ENCODE measurements around the gene TADA3.

The TADA3 gene

DNA sequence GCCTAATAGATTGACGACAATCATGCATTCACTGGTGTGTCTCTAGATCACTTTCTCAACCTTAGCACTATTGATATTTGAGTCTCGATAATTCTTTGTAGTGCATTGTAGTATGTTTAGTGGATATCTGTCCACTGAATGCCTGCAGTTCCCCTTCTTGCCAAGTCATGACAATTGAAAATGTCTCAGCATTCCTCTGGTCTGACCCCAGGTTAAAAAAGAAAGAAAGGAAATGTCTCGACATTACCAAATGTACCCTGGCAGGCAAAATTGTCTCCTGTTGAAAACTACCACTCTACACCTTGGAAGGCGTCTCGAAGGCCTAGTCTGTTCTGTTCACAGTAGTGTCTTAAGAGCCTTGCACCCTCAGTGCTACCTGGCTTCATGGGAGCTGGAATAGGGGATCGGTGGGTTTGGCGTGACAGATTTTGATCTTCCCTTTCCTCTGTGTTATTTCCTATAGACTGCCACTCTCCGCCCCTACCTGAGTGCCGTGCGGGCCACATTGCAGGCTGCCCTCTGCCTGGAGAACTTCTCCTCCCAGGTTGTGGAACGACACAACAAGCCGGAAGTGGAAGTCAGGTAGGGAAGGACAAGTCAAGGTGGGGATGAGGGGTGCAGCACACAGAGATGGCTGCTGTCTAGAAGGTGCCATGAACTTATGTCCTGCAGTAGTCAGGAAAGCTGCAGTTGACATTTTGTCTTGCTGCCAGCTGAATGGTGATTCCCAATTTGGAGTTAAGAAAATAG lies 5.1 kb upstream of the TADA3 start:
- no peak for TF ChIP-seq EZH2phosphoT487 (IDR thresholded peaks at IDR 0.05; ENCODE audit: borderline replicate concordance, low read length)
- TF ChIP-seq, protein P1, sequence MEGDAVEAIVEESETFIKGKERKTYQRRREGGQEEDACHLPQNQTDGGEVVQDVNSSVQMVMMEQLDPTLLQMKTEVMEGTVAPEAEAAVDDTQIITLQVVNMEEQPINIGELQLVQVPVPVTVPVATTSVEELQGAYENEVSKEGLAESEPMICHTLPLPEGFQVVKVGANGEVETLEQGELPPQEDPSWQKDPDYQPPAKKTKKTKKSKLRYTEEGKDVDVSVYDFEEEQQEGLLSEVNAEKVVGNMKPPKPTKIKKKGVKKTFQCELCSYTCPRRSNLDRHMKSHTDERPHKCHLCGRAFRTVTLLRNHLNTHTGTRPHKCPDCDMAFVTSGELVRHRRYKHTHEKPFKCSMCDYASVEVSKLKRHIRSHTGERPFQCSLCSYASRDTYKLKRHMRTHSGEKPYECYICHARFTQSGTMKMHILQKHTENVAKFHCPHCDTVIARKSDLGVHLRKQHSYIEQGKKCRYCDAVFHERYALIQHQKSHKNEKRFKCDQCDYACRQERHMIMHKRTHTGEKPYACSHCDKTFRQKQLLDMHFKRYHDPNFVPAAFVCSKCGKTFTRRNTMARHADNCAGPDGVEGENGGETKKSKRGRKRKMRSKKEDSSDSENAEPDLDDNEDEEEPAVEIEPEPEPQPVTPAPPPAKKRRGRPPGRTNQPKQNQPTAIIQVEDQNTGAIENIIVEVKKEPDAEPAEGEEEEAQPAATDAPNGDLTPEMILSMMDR (IDR thresholded peaks at IDR 0.05; ENCODE audit: low read depth, low read length, poor library complexity, severe bottlenecking), result no peak
- peaks cover 88% of the 10 kb centered on the region for H3K36me3 ChIP-seq (ENCODE audit: control insufficient read depth, low read length)
- peaks cover 73% of the 10 kb centered on the region for H3K79me2 ChIP-seq (ENCODE audit: control insufficient read depth, low read length)

DNA sequence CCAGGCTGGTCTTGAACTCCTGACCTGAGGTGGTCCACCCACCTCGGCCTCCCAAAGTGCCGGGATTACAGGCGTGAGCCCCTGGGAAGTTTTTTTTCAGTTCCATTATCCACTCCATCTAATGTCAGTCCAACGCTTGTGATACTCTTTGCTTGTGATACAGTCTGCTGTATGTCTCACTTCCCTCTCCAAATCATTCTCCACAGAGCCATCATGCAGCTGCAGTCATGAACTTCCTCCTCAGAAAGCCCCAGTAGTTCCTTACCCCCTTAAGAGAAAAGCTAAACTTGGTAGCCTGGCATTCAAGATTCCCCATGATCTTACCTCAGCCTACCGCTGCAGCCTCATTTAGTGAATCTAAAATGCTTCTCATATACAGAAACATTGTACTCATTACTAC lies 2.9 kb upstream of the TADA3 start:
- H3K9me3 ChIP-seq (ENCODE audit: control insufficient read depth, insufficient read depth, low read length), result no peaks in the 10 kb centered on the region
- H3K4me1 ChIP-seq (ENCODE audit: control insufficient read depth, low read length), result peaks cover 40% of the 10 kb centered on the region
- no peaks in the 10 kb centered on the region for H3K27me3 ChIP-seq (ENCODE audit: control insufficient read depth, low read length)
- H3K4me2 ChIP-seq (ENCODE audit: low read length), result peak overlapping the region; percentile 82
- peaks cover 25% of the 10 kb centered on the region for H3F3A ChIP-seq (ENCODE audit: control insufficient read depth, insufficient read depth)
- peaks cover 25% of the 10 kb centered on the region for H4K20me1 ChIP-seq (ENCODE audit: control insufficient read depth, insufficient read depth, low read depth, low read length)
- TF ChIP-seq, protein P1 (IDR thresholded peaks at IDR 0.05; ENCODE audit: low read depth, low read length, poor library complexity, severe bottlenecking), result no peak
- no peak for TF ChIP-seq EZH2phosphoT487 (IDR thresholded peaks at IDR 0.05; ENCODE audit: borderline replicate concordance, low read length)
- peak overlapping the region; percentile 79 for H3K27ac ChIP-seq (ENCODE audit: low read depth, low read length)
- H3K9me2 ChIP-seq (replicated peaks; ENCODE audit: control insufficient read depth, low read length), result no peaks in the 10 kb centered on the region
- H3K79me2 ChIP-seq (ENCODE audit: control insufficient read depth, low read length), result peaks cover 86% of the 10 kb centered on the region
- H3K4me3 ChIP-seq (ENCODE audit: low read length), result peak overlapping the region; percentile 98
- peaks cover 85% of the 10 kb centered on the region for H3K36me3 ChIP-seq (ENCODE audit: control insufficient read depth, low read length)

More for the DNA sequence above, 5.1 kb upstream of the TADA3 start:
- peaks cover 25% of the 10 kb centered on the region for H4K20me1 ChIP-seq (ENCODE audit: control insufficient read depth, insufficient read depth, low read depth, low read length)
- no peak overlapping the region for H3K4me3 ChIP-seq (ENCODE audit: low read length)
- H3K27ac ChIP-seq (ENCODE audit: low read depth, low read length), result no peak overlapping the region
- H3K4me2 ChIP-seq (ENCODE audit: low read length), result no peak overlapping the region
- no peaks in the 10 kb centered on the region for H3K9me3 ChIP-seq (ENCODE audit: control insufficient read depth, insufficient read depth, low read length)
- H3K27me3 ChIP-seq (ENCODE audit: control insufficient read depth, low read length), result no peaks in the 10 kb centered on the region
- peaks cover 25% of the 10 kb centered on the region for H3F3A ChIP-seq (ENCODE audit: control insufficient read depth, insufficient read depth)
- peaks cover 27% of the 10 kb centered on the region for H3K4me1 ChIP-seq (ENCODE audit: control insufficient read depth, low read length)
- H3K9me2 ChIP-seq (replicated peaks; ENCODE audit: control insufficient read depth, low read length), result no peaks in the 10 kb centered on the region

DNA sequence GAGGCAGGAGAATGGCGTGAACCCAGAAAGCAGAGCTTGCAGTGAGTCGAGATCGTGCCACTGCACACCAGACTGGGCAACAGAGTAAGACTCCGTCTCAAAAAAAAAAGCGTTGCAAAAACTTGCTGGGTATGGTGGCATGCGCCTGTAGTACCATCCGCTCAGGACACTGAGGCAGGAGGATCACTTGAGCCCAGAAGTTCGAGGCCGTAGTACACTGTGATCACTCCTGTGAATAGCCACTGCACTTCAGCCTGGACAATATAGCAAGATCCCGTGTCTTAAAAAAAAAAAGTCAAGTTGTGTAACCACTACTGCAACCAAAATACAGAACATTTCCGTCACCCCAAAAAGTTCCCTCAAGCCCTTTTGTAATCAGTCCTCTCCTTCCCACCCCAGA lies 2.1 kb upstream of the TADA3 start:
- H3K4me3 ChIP-seq (ENCODE audit: low read length), result peak overlapping the region; percentile 98
- peak overlapping the region; percentile 79 for H3K27ac ChIP-seq (ENCODE audit: low read depth, low read length)
- H3K4me1 ChIP-seq (ENCODE audit: control insufficient read depth, low read length), result peaks cover 40% of the 10 kb centered on the region
- H3K36me3 ChIP-seq (ENCODE audit: control insufficient read depth, low read length), result peaks cover 85% of the 10 kb centered on the region
- no peaks in the 10 kb centered on the region for H3K27me3 ChIP-seq (ENCODE audit: control insufficient read depth, low read length)
- peak overlapping the region; percentile 82 for H3K4me2 ChIP-seq (ENCODE audit: low read length)
- H3K9me3 ChIP-seq (ENCODE audit: control insufficient read depth, insufficient read depth, low read length), result no peaks in the 10 kb centered on the region
- H3K9me2 ChIP-seq (replicated peaks; ENCODE audit: control insufficient read depth, low read length), result no peaks in the 10 kb centered on the region
- peaks cover 25% of the 10 kb centered on the region for H4K20me1 ChIP-seq (ENCODE audit: control insufficient read depth, insufficient read depth, low read depth, low read length)
- TF ChIP-seq, protein P1 (IDR thresholded peaks at IDR 0.05; ENCODE audit: low read depth, low read length, poor library complexity, severe bottlenecking), result no peak
- peaks cover 83% of the 10 kb centered on the region for H3K79me2 ChIP-seq (ENCODE audit: control insufficient read depth, low read length)
- peaks cover 25% of the 10 kb centered on the region for H3F3A ChIP-seq (ENCODE audit: control insufficient read depth, insufficient read depth)

Measured in DOHH2 (cell line).